NCI-H1048 (cell line): ENCODE data around the gene SOX11.

Experiments
- DNase-seq: peaks from one replicate; lab custom pipeline; 2025; lab: John Stamatoyannopoulos, UW

Gene SOX11

DNA sequence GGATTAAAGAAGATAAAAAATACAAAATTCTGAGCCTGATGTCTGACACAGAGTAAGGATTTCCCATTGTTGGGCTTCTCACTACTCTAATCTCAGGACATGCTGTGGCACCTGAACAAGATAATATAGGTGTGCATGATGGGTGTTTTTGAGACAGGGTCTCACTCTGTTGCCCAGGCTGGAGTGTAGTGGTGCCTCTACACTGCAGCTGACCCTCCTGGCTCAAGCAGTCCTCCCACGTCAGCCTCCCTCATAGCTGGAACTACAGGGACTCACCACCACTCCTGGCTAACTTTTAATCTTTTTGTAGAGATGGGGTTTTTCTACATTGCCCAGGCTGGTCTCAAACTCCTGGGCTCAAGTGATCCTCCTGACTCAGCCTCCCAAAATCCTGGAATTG is 32.9 kb downstream of the SOX11 start:
- no peak for DNase-seq

DNA sequence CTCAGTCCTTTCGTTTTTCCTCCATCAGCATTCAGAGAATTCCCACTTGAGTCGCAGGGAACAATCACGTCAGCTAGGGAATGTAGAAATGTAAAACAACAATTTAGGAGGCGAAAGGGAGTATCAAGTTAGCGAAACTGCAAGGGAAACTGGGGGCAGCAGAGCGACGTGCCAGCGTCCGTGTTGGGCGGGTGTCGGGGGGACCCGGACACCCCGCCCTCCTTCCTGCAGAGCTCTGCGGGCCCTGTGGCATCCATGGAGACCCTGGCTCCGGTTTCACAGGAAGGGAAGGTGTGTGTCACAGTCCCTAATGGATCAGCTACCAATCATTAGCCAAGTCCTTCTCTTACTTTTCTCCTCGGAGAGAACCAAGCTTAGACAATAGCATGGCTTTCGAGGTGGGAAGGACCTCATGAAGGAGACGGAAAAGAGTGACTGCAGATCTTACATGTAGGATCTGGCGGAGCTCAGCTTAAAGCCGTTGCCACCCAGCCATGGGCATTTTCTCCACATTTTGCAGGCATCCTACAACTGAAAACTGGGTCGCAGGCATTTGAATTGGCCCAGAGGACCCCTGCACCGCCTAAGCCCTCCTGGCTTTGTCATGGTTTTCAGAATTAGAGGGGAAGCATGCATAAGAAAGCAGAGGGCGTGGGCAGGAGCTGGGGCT is 33.7 kb downstream of the SOX11 start:
- no peak for DNase-seq

DNA sequence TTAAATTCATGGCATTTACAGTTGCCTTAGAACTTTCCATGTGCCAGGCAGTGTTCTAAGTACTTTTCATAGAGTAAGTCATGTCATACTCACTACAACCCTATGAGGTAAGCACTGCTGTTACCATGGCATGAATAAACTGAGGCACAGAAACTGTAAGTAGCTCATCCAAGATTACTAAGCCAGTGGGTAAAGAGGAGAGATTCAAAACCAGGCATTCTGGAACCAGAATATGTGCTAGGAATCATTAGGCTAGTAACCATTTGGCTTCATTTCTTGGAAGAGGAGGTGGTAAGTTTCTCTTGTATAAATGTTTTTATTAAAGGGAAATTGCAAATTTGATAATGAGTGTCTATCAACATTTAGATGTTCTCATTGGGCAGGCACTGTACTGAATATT is 35.1 kb downstream of the SOX11 start:
- DNase-seq = no peak

DNA sequence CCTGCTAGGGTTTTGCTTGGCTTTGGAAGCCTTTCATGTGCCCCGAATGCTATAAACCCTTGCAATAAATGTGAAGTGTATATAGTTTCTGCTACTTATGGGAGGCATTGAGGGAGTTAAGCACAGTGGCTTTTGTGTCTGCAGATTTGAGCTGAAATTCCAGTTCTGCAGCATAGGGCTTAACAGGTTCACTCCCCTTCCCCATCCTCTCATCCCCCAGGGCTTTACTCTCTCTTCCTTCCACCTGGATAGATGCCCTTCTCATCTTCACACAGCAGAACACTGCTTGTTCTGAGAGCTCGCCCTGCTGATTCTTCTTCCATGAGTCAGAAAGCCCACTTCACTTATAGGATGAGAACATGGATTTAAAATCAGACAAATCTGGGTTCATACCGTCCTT is 37.2 kb downstream of the SOX11 start:
- DNase-seq = no peak

DNA sequence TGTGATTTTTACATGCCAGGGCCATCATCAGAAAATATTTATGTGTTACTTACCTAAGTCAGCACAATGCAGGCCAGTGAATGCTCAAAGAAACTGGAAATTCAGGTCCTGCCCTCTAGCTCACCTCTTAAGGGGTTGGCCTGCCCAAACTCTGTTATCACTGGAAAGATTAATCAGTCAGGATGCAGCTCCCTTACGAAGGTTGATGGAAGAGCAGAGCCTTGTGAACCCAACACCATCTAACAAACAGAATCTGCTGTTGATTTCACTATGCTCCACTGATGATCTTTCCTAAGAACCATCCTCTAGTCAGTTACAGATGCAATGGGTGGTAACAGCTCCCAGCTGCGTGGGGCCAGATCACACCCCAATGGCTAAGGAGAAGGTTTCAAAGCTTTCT is 38.2 kb downstream of the SOX11 start:
- no peak for DNase-seq

DNA sequence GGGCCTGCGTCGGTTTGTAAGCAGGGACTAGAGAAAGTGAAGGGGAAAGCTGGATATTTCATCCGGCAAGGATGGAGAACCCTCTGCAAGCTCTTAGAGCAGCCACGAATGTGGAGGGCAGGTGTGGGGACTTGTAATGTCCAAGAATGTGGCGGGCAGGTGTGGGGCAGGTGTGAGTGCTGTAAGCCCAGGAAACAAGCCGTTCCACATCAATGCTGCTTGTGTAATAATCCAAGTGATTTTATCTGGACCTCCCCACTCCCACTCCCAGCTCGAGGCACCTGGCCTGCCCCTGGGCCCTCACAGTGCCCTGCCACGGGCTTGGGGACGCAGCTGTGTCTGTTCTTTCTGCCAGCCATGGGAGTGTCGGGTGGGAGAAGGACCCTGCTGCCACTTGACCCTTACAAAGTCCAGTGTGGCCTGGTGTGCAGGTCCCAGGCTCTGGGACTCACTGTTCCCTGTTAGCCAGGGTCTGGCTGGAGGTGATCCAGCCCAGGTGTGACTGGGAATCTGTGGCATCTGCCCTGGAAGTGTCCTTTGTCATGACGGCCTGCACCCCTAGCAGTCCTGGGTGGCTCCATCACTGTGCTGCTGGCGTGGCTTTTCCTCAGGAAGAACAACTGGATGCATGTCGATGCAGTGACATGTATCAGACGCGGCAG is 42.8 kb downstream of the SOX11 start:
- DNase-seq = no peak

DNA sequence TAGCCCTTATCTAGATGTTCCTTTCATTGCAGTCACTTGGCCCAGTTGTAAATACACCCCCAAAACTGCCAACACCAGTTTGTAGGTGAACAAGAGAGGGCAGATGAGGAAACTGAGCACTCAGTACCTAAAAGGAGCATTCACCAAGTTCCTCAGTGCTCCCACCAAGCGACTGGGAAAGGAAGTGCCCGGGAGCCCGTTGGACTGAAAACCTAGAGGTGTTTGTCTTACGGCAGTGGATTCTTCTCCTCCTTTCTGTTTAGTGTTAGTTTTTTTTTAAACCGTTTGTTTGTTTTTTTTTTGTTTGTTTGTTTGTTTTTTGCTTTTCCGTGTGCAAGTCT is 43.3 kb downstream of the SOX11 start:
- DNase-seq = no peak

DNA sequence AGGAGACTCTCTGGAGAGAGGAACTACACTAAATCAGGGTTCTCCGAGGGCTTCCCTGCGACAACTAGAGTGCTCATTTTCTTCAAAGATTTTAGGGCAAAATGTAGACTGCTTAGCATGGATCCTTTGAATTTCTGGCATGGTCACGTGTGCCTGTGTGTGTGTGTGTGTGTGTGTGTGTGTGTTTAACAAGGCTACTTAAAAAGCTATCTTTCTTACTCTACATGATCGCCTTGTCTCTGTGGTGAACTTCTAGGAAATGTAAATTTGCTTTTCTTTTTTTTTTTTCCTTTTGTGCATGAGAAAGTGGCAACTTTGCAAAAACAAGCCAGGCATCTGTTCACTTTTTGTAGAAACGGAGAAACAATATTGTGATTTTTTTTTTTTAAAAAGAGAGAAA is 43.9 kb downstream of the SOX11 start:
- DNase-seq = no peak

DNA sequence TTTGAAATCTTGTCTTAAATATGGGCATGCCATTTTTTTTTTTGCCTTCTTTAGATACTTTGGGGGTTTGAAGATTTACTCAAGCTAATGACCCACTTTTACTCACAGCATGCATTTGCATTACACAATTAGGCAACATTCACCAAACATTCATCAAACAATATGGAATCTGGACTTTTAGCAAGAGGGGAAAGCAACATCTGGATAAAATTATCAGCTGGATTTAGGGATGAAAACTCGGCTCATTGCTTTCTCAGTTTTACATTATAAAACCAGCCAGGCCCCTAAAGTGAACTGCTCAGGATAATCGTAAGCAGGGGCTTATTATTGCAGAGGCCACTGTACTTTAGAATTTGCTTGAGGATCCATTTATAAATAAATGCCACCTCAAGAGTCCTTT is 44.7 kb downstream of the SOX11 start:
- DNase-seq = no peak

DNA sequence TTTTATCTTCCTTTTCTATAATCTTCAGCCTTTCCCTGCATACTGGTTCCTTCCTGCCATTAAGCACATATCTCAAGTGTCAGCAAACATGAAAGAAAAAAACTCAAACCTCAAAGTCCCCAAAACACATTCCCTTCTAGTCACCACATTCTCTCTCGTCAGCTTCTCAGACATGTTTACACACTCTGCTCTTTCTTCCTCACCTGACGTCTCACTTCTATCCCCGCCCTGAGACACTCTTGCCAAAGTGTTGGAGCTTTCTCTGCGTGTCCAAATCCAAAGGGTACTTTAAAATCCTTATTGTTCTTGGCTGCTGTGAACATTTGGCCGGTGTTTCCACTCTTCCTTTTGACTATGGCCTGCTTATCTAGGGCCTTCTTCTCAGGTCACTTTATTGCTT is 47.9 kb downstream of the SOX11 start:
- no peak for DNase-seq

DNA sequence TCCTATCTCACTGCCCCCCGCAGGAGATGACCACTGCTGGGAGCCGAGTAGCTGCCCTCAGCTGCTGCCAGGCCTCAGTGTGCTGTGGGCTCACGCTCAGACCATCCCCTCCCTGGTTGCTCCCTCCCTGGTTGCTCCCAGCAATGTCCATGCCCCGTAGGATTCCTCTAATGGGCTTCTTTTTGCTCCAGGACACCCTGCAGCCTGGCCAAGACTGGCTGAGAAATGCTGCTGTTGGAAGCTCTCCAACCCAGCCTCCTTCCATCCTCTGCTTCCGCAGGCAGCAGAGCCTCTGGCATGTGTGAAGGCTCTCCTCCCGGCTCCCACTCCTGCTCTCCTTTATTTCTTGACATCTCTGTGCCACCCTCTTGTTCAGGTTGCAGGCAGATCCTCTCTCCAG is 48.6 kb downstream of the SOX11 start:
- no peak for DNase-seq

DNA sequence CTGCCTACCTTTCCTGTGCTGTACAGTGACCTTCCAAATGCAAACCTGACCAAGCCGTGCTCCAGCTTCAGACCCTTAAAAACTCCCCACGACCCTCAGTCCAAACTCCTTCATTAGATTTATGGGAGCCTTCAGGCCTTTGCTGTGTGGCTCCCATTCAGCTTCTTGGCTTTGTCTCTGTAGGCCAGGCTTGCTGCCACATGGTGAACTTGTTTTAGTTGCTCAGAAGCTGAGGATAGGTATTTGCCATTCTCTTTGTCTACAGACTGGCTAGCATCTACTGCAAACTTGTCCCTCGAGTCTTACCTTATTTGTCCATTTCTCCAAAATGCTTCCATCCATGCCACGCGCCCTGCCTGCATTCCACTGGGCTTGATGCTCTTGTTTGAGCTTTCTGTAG is 49.1 kb downstream of the SOX11 start:
- no peak for DNase-seq

DNA sequence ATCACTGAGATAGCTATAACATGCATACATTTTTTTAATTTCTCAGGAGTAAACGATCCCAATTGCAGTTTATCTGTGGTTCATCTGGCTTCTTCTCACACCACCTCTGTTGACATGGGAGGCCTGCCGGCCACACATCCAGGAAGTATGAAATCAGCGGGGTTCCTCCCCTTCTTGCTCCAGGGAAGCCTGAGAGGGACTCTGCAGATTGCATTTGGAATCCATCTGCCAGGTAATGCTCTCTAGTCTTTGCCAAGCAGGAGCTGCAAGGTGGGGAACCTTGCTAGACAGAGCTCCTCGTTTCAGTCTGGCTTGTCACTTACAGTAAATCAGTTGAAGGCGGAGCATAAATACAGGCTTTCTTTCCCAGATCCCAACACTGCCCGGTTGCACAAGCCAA is 49.9 kb downstream of the SOX11 start:
- no peak for DNase-seq

DNA sequence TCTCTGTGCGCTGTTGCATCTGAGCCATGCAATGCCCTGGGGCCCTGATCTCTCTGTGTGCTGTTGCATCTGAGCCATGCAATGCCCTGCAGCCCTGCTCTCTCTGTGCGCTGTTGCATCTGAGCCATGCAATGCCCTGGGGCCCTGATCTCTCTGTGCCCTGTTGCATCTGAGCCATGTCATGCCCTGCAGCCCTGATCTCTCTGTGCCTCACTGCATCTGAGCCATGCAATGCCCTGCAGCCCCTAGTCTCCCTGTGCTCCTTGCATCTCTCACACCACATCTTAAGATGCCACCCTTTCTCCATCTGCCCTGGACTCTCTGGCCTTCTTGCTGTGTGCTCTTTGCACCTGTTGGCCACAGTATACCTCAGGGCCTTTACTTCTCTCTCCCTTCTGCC is 56.2 kb downstream of the SOX11 start:
- no peak for DNase-seq

DNA sequence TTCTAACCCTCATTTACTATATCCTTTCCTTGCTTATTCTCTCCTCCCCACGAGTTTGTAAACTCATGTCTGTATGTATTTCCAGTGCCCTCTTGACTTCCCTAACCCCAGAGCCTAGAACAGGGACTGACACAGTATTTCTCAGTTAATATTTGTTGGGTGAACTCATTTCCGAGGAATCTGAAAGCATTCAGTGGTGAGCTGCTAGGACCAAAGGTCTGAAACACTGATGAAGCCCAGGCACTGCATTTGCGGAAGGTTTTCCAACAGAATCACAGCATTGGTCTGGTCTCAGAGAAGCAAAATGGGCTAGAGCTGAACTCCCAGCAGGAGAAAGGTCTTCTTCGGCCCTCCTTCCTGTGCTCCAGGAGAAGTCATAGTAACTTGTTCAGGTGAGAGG is 56.8 kb downstream of the SOX11 start:
- DNase-seq = no peak

DNA sequence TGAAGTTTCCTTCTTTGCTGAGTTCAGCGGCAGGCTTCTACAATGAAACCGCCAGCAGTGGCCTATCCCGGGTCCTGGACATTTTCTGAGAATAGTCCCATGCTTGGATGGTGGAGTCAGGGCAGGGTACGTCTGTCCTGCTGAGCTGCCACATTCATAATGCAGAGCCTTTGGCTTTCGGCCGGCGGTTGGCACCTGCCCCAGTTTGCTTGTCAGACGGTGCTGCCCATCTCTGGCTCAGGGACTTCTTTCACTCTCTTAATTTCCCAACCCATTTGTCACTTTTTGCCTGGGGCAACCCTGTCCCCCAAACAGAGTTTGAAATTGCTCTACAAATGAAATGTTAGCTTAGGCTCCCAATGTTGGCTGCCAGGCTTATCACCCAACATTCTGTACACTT is 57.2 kb downstream of the SOX11 start:
- DNase-seq = no peak
